ENCODE measurements around the gene CA6. TPM values are rescaled to one million over a fixed set of nuclear protein-coding genes. Genes with fewer than 3 reads are reported as not detected.

Gene CA6
- total RNA-seq, 4 donors from 2014 or later, result not detected

DNA sequence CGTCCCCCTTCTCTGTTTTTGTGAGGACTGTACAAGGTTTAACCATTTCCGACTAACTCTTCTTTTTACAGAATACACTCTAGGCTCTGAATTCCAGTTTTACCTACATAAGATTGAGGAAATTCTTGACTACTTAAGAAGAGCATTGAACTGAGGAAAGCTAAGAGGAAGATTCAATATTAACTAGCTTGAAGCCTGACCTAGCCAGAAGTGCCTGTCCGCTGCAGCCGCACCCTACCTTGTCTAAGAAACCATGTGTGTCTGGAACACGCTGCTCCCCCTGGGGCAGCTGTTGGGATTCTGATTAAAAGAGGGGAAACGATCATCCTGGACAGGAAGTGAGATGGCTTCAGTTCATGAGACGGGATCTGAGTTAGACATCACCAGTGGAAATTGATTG, 28.9 kb downstream of the CA6 start:
- DNase-seq (ENCODE audit: low spot score) (no peak), ATAC-seq (ENCODE audit: low FRiP score) (no peak)
- TF ChIP-seq, protein P1, sequence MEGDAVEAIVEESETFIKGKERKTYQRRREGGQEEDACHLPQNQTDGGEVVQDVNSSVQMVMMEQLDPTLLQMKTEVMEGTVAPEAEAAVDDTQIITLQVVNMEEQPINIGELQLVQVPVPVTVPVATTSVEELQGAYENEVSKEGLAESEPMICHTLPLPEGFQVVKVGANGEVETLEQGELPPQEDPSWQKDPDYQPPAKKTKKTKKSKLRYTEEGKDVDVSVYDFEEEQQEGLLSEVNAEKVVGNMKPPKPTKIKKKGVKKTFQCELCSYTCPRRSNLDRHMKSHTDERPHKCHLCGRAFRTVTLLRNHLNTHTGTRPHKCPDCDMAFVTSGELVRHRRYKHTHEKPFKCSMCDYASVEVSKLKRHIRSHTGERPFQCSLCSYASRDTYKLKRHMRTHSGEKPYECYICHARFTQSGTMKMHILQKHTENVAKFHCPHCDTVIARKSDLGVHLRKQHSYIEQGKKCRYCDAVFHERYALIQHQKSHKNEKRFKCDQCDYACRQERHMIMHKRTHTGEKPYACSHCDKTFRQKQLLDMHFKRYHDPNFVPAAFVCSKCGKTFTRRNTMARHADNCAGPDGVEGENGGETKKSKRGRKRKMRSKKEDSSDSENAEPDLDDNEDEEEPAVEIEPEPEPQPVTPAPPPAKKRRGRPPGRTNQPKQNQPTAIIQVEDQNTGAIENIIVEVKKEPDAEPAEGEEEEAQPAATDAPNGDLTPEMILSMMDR (IDR thresholded peaks at IDR 0.05), result no peak

DNA sequence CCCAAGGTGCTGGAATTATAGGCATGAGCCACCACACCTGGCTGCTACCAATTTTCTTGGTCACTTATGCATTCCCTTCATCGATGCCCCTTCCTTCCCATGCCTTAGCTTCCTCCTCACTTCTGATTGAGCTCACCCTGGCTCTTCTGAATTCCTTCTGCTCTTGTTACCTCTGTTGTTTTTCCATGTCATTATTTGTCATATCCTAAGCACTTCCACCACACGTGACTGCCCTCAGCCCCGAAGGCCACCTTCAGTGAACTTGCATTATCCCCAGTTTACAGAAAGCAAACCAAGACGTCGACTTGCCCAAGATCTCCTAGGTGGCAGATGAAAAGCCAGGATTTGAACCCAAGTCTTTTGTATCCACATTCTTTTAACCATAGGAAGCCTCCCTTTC, 30.7 kb downstream of the CA6 start:
- TF ChIP-seq, protein P1 (IDR thresholded peaks at IDR 0.05), result no peak
- ATAC-seq (ENCODE audit: low FRiP score) (no peak), DNase-seq (ENCODE audit: low spot score) (no peak)

DNA sequence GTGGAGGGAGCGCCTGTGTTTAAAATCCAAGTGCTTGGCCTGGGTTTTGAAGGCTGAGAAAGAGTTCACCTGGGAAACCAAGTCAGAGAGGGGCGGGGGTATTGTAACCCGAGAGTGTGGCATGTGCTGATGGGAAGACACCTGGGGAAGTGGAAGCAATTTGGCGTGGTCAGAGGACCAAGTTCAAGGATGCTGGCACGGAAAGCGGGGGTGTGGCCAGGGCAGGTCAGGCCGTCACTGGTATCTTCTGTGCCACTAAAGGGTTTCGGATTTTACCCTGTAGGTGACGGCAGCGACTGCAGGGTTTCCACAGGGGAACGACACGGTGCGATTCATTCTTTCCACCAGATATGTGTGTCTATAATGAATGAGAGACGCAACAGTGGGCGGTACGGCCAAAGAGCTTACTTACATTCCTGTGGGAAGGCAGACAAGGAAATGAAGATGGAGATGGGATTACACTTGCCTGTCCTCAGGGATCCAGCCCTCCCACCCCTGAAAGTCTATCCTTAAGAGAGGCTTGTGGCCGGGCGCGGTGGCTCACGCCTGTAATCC, 31.3 kb downstream of the CA6 start:
- no peak for ATAC-seq (ENCODE audit: low FRiP score)
- TF ChIP-seq, protein P1 (IDR thresholded peaks at IDR 0.05), result no peak
- DNase-seq (ENCODE audit: low spot score), result no peak

DNA sequence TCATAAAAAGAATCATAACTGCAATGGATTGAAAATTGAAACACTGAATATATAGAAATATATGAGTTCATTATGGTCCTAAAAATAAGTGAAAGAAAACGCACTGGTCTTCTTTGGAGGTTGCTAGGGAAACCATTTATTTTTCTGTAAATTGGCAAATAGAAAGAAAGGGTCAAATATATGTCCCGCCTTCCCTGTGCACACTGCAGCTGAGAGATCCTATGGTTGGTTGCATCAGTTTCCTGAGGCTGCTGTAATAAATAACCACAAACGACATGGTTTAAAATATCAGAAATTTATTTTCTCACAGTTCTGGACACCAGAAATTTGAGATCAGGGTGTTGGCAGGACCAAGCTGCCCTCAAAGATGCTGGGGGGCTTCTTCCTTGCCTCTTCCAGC, 35.0 kb downstream of the CA6 start:
- no peak for DNase-seq (ENCODE audit: low spot score)
- no peak for ATAC-seq (ENCODE audit: low FRiP score)
- TF ChIP-seq, protein P1 (IDR thresholded peaks at IDR 0.05), result no peak

DNA sequence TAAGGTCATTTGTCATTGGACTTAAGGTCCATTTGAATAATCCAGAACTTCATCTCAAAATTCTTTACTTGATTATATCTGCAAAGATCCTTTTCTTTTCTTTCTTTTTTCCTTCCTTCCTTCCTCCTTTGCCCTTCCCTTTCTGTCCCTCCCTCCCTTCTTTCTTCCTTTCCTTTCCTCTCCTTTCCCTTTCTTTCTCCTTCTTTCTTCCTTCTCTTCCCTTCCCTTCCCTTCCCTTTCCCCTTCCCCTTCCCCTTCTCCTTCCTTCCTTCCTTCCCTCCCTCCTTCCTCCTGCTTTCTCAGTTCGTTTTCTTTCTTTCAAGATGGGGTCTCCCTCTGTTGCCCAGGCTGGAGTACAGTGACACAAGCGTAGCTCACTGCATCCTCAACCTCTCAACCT, 35.5 kb downstream of the CA6 start:
- ATAC-seq (ENCODE audit: low FRiP score) (no peak), DNase-seq (ENCODE audit: low spot score) (no peak)
- TF ChIP-seq, protein P1 (IDR thresholded peaks at IDR 0.05), result no peak

DNA sequence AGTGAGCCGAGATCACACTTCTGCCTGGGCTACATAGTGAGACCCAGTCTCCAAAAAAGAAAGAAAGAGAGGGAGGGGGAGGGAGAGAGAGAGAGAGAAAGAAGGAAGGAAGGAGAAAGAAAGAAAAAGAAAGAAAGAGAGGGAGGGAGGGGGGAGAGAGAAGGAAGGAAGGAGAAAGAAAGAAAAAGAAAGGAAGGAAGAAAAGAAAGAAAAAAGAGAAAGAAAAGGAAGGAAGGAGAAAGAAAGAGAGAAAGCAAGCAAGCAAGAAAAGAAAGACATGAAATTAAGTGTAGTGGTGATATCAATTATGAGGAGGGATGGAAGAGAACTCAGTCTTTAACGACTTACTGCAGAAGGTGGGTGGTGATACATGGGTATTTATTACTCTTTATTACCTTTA, 38.5 kb downstream of the CA6 start:
- ATAC-seq (ENCODE audit: low FRiP score) (no peak), DNase-seq (ENCODE audit: low spot score) (no peak)
- TF ChIP-seq, protein P1 (IDR thresholded peaks at IDR 0.05), result no peak

DNA sequence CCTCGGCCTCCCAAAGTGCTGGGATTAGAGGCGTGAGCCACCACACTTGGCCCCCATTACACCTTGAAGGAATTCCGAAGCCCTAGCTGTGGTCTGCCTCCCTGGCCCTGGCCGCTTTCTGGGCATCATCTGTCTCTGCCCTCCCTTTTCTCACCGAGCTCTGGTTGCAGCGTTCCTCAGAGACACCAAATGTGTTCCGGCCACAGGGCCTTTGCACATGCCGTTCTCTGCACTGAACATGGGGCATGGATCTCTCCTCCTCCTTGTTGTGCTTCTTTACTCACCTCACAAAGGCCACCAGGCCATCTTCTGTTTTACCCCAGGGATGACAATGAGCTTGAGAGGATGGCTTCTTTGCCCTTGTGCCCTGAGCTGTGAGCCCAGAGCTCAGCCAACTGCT, 39.3 kb downstream of the CA6 start:
- DNase-seq (ENCODE audit: low spot score) (no peak), ATAC-seq (ENCODE audit: low FRiP score) (no peak)
- TF ChIP-seq, protein P1 (IDR thresholded peaks at IDR 0.05), result no peak
